Osteoblast (primary cell): ENCODE data around the gene PKHD1. TPM values are rescaled to one million over a fixed set of nuclear protein-coding genes. Genes with fewer than 3 reads are reported as not detected.

Experiments used
- DNase-seq: peaks from one replicate; pipeline ENCODE4 v3.0.0; 2011; ENCODE audit warnings: low spot score, mixed read lengths; ENCODE audit not compliant: insufficient read length; ENCODE audit errors: missing footprints
- H2AFZ ChIP-seq: 2 replicates; pipeline ENCODE4 v1.6.0; 2011; ENCODE audit warnings: mild to moderate bottlenecking, low read length
- H3K27ac ChIP-seq: 2 replicates; pipeline ENCODE4 v1.5.1; 2011; ENCODE audit warnings: mild to moderate bottlenecking, low read depth, low read length, moderate library complexity
- H3K27me3 ChIP-seq: 2 replicates; pipeline ENCODE4 v1.6.0; 2012; ENCODE audit warnings: mild to moderate bottlenecking, control low read depth, inconsistent platforms, low read length, moderate library complexity; ENCODE audit not compliant: insufficient read depth
- H3K36me3 ChIP-seq: 2 replicates; pipeline ENCODE4 v1.5.1; 2011; ENCODE audit warnings: mild to moderate bottlenecking, low read length, control low read depth, moderate library complexity; ENCODE audit not compliant: insufficient read depth
- H3K4me1 ChIP-seq: 2 replicates; pipeline ENCODE4 v1.5.1; 2011; ENCODE audit warnings: mild to moderate bottlenecking, low read length, control low read depth, moderate library complexity; ENCODE audit not compliant: insufficient read depth
- H3K4me2 ChIP-seq: 2 replicates; pipeline ENCODE4 v1.6.0; 2011; ENCODE audit warnings: mild to moderate bottlenecking, low read length; ENCODE audit not compliant: insufficient read depth
- H3K4me3 ChIP-seq: fragments of 200-600 bp; sonication (generic); 3 replicates; pipeline ENCODE4 v1.5.1; 2012; ENCODE audit warnings: mild to moderate bottlenecking, low read length, inconsistent platforms; ENCODE audit not compliant: insufficient read depth
- H3K79me2 ChIP-seq: 2 replicates; pipeline ENCODE4 v1.6.0; 2012; ENCODE audit warnings: mild to moderate bottlenecking, low read length, control low read depth, inconsistent platforms; ENCODE audit not compliant: insufficient read depth
- H3K9me3 ChIP-seq: 2 replicates; pipeline ENCODE4 v1.5.1; 2011; ENCODE audit warnings: low read depth, low read length, control low read depth
- H4K20me1 ChIP-seq: 2 replicates; pipeline ENCODE4 v1.6.0; 2012; ENCODE audit warnings: mild to moderate bottlenecking, low read length, control low read depth; ENCODE audit not compliant: insufficient read depth
- CTCF ChIP-seq: IDR thresholded peaks from 2 replicates; pipeline ENCODE4 v1.5.1; 2011; ENCODE audit warnings: mild to moderate bottlenecking, low read depth, low read length, moderate library complexity; ENCODE audit errors: extremely low read depth
- total RNA-seq: library from RNA; depleted of rRNA; stranded (reverse); fragments of >200 nt; gene quantifications from 2 replicates; pipeline ENCODE4 v1.2.3, GENCODE V29; 2012

PKHD1 gene
- total RNA-seq, 1 donor = not detected

GRCh38 chr6:51891784-51892183 is 195.6 kb downstream of the PKHD1 start:
- no peak overlapping the region for H2AFZ ChIP-seq
- H3K4me3 ChIP-seq = no peak overlapping the region
- no peaks in the 10 kb centered on the region for H3K36me3 ChIP-seq
- H3K4me2 ChIP-seq = no peak overlapping the region
- no peak for DNase-seq
- H3K9me3 ChIP-seq = peaks cover 2% of the 10 kb centered on the region
- H4K20me1 ChIP-seq = no peaks in the 10 kb centered on the region
- H3K4me1 ChIP-seq = no peaks in the 10 kb centered on the region
- no peaks in the 10 kb centered on the region for H3K27me3 ChIP-seq
- TF ChIP-seq CTCF = no peak
- H3K79me2 ChIP-seq = no peaks in the 10 kb centered on the region
- H3K27ac ChIP-seq = no peak overlapping the region

GRCh38 chr6:51887859-51888258 is 199.6 kb downstream of the PKHD1 start:
- Histone ChIP-seq H3K27ac (no peak overlapping the region), H3K36me3 (no peaks in the 10 kb centered on the region), H2AFZ (no peak overlapping the region), H3K27me3 (no peaks in the 10 kb centered on the region), H3K4me3 (no peak overlapping the region), H3K4me1 (no peaks in the 10 kb centered on the region), H3K9me3 (peaks cover 2% of the 10 kb centered on the region), H4K20me1 (no peaks in the 10 kb centered on the region), H3K79me2 (no peaks in the 10 kb centered on the region), H3K4me2 (no peak overlapping the region)
- no peak for DNase-seq
- no peak for TF ChIP-seq CTCF

GRCh38 chr6:51885957-51886356 is 201.5 kb downstream of the PKHD1 start:
- Histone ChIP-seq H3K4me2 (no peak overlapping the region), H3K36me3 (no peaks in the 10 kb centered on the region), H3K27ac (no peak overlapping the region), H4K20me1 (no peaks in the 10 kb centered on the region), H3K27me3 (no peaks in the 10 kb centered on the region), H3K9me3 (peaks cover 2% of the 10 kb centered on the region), H3K4me1 (no peaks in the 10 kb centered on the region), H2AFZ (no peak overlapping the region), H3K79me2 (no peaks in the 10 kb centered on the region), H3K4me3 (no peak overlapping the region)
- no peak for DNase-seq
- no peak for TF ChIP-seq CTCF

- no peaks in the 10 kb centered on the region for H3K9me3 ChIP-seq
- H3K79me2 ChIP-seq = no peaks in the 10 kb centered on the region
Measured at GRCh38 chr6:51868591-51869355, 218.6 kb downstream of the PKHD1 start.

More at GRCh38 chr6:51868591-51869355, 218.6 kb downstream of the PKHD1 start:
- no peak for TF ChIP-seq CTCF
- no peak overlapping the region for H3K4me2 ChIP-seq
- no peak overlapping the region for H3K27ac ChIP-seq
- no peaks in the 10 kb centered on the region for H3K27me3 ChIP-seq
- DNase-seq = no peak
- H3K36me3 ChIP-seq = no peaks in the 10 kb centered on the region
- H2AFZ ChIP-seq = no peak overlapping the region
- no peaks in the 10 kb centered on the region for H4K20me1 ChIP-seq
- H3K4me1 ChIP-seq = no peaks in the 10 kb centered on the region
- H3K4me3 ChIP-seq = no peak overlapping the region
